SIG-M5 treated with dmso at 0.1 percent for 504 hours (cell line): ENCODE results near the gene NR3C2.
"Not testable (repeated sequence)": the region's sequence is repeated elsewhere in the genome, so short reads cannot be mapped to it uniquely, and the experiment has no call there.

Experiments
- DNase-seq: peaks from one replicate; lab custom pipeline; 2025; ENCODE audit not compliant: unreplicated experiment; lab: John Stamatoyannopoulos, UW

Gene NR3C2

GRCh38 chr4:148171596-148171995 is 270.6 kb downstream of the NR3C2 start:
- no peak for DNase-seq

- no peak for DNase-seq
Measured at GRCh38 chr4:148170408-148171365, 271.5 kb downstream of the NR3C2 start.

GRCh38 chr4:148166132-148166591 is 276.1 kb downstream of the NR3C2 start:
- no peak for DNase-seq

- no peak for DNase-seq
Measured at GRCh38 chr4:148164557-148164956, 277.7 kb downstream of the NR3C2 start.

GRCh38 chr4:148162991-148163390 is 279.2 kb downstream of the NR3C2 start:
- DNase-seq: no peak

- DNase-seq: no peak
Measured at GRCh38 chr4:148162519-148162918, 279.7 kb downstream of the NR3C2 start.

GRCh38 chr4:148161601-148162000 is 280.6 kb downstream of the NR3C2 start:
- DNase-seq: no peak

- no peak for DNase-seq
Measured at GRCh38 chr4:148159793-148160192, 282.4 kb downstream of the NR3C2 start.

GRCh38 chr4:148154769-148155168 is 287.4 kb downstream of the NR3C2 start:
- no peak for DNase-seq

- DNase-seq: no peak
Measured at GRCh38 chr4:148152868-148153625, 289.2 kb downstream of the NR3C2 start.

- DNase-seq: no peak
Measured at GRCh38 chr4:148151806-148152205, 290.4 kb downstream of the NR3C2 start.

- DNase-seq: no peak
Measured at GRCh38 chr4:148145475-148145874, 296.7 kb downstream of the NR3C2 start.

- DNase-seq: no peak
Measured at GRCh38 chr4:148143174-148143573, 299.0 kb downstream of the NR3C2 start.

GRCh38 chr4:148141501-148141900 is 300.7 kb downstream of the NR3C2 start:
- DNase-seq: no peak

- DNase-seq: no peak
Measured at GRCh38 chr4:148126825-148127224, 315.4 kb downstream of the NR3C2 start.

GRCh38 chr4:148124512-148124911 is 317.7 kb downstream of the NR3C2 start:
- no peak for DNase-seq

- not testable (repeated sequence) for DNase-seq
Measured at GRCh38 chr4:148123161-148123560, 319.1 kb downstream of the NR3C2 start.

GRCh38 chr4:148120216-148120615 is 322.0 kb downstream of the NR3C2 start:
- no peak for DNase-seq

GRCh38 chr4:148118633-148119032 is 323.6 kb downstream of the NR3C2 start:
- DNase-seq: no peak

- no peak for DNase-seq
Measured at GRCh38 chr4:148118179-148118578, 324.0 kb downstream of the NR3C2 start.

- no peak for DNase-seq
Measured at GRCh38 chr4:148116969-148117368, 325.2 kb downstream of the NR3C2 start.

GRCh38 chr4:148116264-148116663 is 325.9 kb downstream of the NR3C2 start:
- no peak for DNase-seq
